HepG2 (cell line): ENCODE results near the gene ACVRL1. TPM values are rescaled to one million over a fixed set of nuclear protein-coding genes. Genes with fewer than 3 reads are reported as not detected.

Source experiments
- ATAC-seq: fragments of 200-7000 bp; cut with Tn5 transposase; 3 replicates; pipeline ENCODE4 v1.9.1; 2020; ENCODE audit warnings: mild to moderate bottlenecking, moderate library complexity
- BruUV-seq: library from RNA; stranded (reverse); fragments of 400-500 nt; replicated peaks from 2 replicates; lab custom pipeline; 2021; lab: Mats Ljungman, UMichigan
- CTCF ChIA-PET: fragments of 300-600 bp; formaldehyde crosslinking; extraction: SDS; loops from one replicate; lab custom pipeline; 2021; ENCODE audit warnings: low total read pairs, inconsistent platforms, low intra/inter-chr PET ratio; lab: Yijun Ruan, JAX
- POLR2A ChIA-PET: fragments of 350-600 bp; sonication (Branson Sonifier 250); formaldehyde crosslinking; loops from one replicate; lab custom pipeline; 2020; ENCODE audit warnings: antibody characterized with exemption, inconsistent platforms; lab: Yijun Ruan, JAX
- DNase-seq: peaks from one replicate; pipeline ENCODE4 v3.0.0-alpha.2; 2015; ENCODE audit warnings: low spot score
- FAIRE-seq: peaks from 3 replicates; lab custom pipeline; 2011; peaks lifted over from hg19 to GRCh38; lab: Jason Lieb, UNC
- H2AFZ ChIP-seq: one replicate; pipeline ENCODE4 v1.6.1; 2011; ENCODE audit warnings: low read length, inconsistent platforms
- H3K27ac ChIP-seq: fragments of 300-600 bp; 3 replicates; pipeline ENCODE4 v1.8.0; 2011; ENCODE audit warnings: mixed run types, mild to moderate bottlenecking, mixed read lengths, low read length, inconsistent platforms; ENCODE audit not compliant: insufficient read depth; ENCODE audit errors: extremely low read length
- H3K27me3 ChIP-seq, 2 experiments: fragments of 200-600 bp in 1 of 2; 2 replicates in 1 of 2; 3 replicates in 1 of 2; pipeline versions ENCODE4 v1.6.0 to v1.8.0; 2011; ENCODE audit warnings: low read length in 2 of 2, mild to moderate bottlenecking in 2 of 2, moderate library complexity in 2 of 2, inconsistent platforms in 1 of 2; ENCODE audit not compliant: insufficient read depth in 2 of 2, control insufficient read depth in 1 of 2
- H3K36me3 ChIP-seq, 2 experiments: fragments of 200-600 bp in 1 of 2; replicated peaks in 1 of 2; 2 replicates in 1 of 2; 3 replicates in 1 of 2; pipeline versions ENCODE4 v1.5.1 to v1.8.0; 2011; ENCODE audit warnings: low read length in 2 of 2, inconsistent platforms in 1 of 2; ENCODE audit not compliant: insufficient read depth in 2 of 2, control insufficient read depth in 1 of 2
- H3K4me1 ChIP-seq: 2 replicates; pipeline ENCODE4 v1.5.1; 2012; ENCODE audit warnings: low read length, inconsistent platforms; ENCODE audit not compliant: insufficient read depth
- H3K4me2 ChIP-seq: 2 replicates; pipeline ENCODE4 v1.6.0; 2011; ENCODE audit warnings: low read depth, low read length, inconsistent platforms
- H3K4me3 ChIP-seq, 3 experiments: fragments of 200-600 bp in 1 of 3; sonication (generic), shearing (Covaris generic) in 1 of 3; replicated peaks in 1 of 3; 2 replicates each; pipeline ENCODE4 v1.5.1; 2011 to 2016; ENCODE audit warnings: low read length in 3 of 3, inconsistent platforms in 2 of 3, low read depth in 2 of 3, mild to moderate bottlenecking in 2 of 3, control low read depth in 1 of 3, mixed read lengths in 1 of 3; ENCODE audit not compliant: insufficient read depth in 1 of 3
- H3K79me2 ChIP-seq: one replicate; pipeline ENCODE4 v1.6.1; 2011; ENCODE audit warnings: low read length, inconsistent platforms; ENCODE audit not compliant: insufficient read depth
- H3K9ac ChIP-seq: 2 replicates; pipeline ENCODE4 v1.6.0; 2011; ENCODE audit warnings: mild to moderate bottlenecking, low read depth, low read length, inconsistent platforms; ENCODE audit not compliant: insufficient read depth
- H3K9me3 ChIP-seq: 2 replicates; pipeline ENCODE4 v1.5.1; 2012; ENCODE audit warnings: mild to moderate bottlenecking, low read length
- H4K20me1 ChIP-seq: 2 replicates; pipeline ENCODE4 v1.6.0; 2011; ENCODE audit warnings: inconsistent platforms, mild to moderate bottlenecking, low read length, moderate library complexity; ENCODE audit not compliant: insufficient read depth
- ARNT ChIP-seq: fragments of 450-650 bp; IDR thresholded peaks from 2 replicates; pipeline ENCODE4 v1.6.1; 2017
- DPF2 ChIP-seq: sonication (generic); formaldehyde crosslinking; IDR thresholded peaks from 2 replicates; pipeline ENCODE4 v1.4.0; 2020; ENCODE audit warnings: mild to moderate bottlenecking, low read depth, missing genetic modification reagents, borderline replicate concordance
- GTF2F1 ChIP-seq: fragments of 150-350 bp; IDR thresholded peaks from 2 replicates; pipeline ENCODE4 v1.6.1; 2014; ENCODE audit warnings: low read length
- KDM1A ChIP-seq: IDR thresholded peaks from 2 replicates; pipeline ENCODE4 v1.6.1; 2016; ENCODE audit warnings: missing compliant biosample characterization
- MED8 ChIP-seq: sonication (generic); formaldehyde crosslinking; IDR thresholded peaks from 2 replicates; pipeline ENCODE4 v1.8.1; 2023; ENCODE audit warnings: mild to moderate bottlenecking, missing genetic modification reagents; ENCODE audit not compliant: insufficient replicate concordance
- SPEN ChIP-seq: sonication (generic); formaldehyde crosslinking; IDR thresholded peaks from 2 replicates; pipeline ENCODE4 v1.5.1; 2020; ENCODE audit warnings: low read depth, mild to moderate bottlenecking, missing genetic modification reagents
- TCF7 ChIP-seq: sonication (generic); IDR thresholded peaks from 2 replicates; pipeline ENCODE4 v1.6.1; 2016; ENCODE audit warnings: antibody characterized with exemption, low read depth
- ZKSCAN1 ChIP-seq: fragments of 150-350 bp; IDR thresholded peaks from 2 replicates; pipeline ENCODE4 v1.6.1; 2014; ENCODE audit warnings: low read length
- ZNF264 ChIP-seq: sonication (generic); formaldehyde crosslinking; IDR thresholded peaks from 2 replicates; pipeline ENCODE4 v1.4.0; 2020; ENCODE audit warnings: missing genetic modification reagents
- ZNF317 ChIP-seq: sonication (generic); formaldehyde crosslinking; IDR thresholded peaks from 2 replicates; pipeline ENCODE4 v1.5.0; 2020; ENCODE audit warnings: mild to moderate bottlenecking, missing genetic modification reagents
- ZNF468 ChIP-seq: sonication (generic); formaldehyde crosslinking; IDR thresholded peaks from 2 replicates; pipeline ENCODE4 v1.8.0; 2022; ENCODE audit warnings: mild to moderate bottlenecking, moderate library complexity, missing genetic modification reagents
- ZNF501 ChIP-seq: sonication (generic); formaldehyde crosslinking; IDR thresholded peaks from 2 replicates; pipeline ENCODE4 v1.5.1; 2020; ENCODE audit warnings: mild to moderate bottlenecking, moderate library complexity, missing genetic modification reagents
- ZNF543 ChIP-seq: sonication (generic); formaldehyde crosslinking; IDR thresholded peaks from 2 replicates; pipeline ENCODE4 v1.4.0; 2020; ENCODE audit warnings: mild to moderate bottlenecking, missing genetic modification reagents
- ZNF629 ChIP-seq: sonication (generic); formaldehyde crosslinking; conservative IDR thresholded peaks from 2 replicates; pipeline ENCODE4 v1.5.0; 2020; ENCODE audit warnings: missing genetic modification reagents
- ZNF777 ChIP-seq: sonication (generic); formaldehyde crosslinking; IDR thresholded peaks from 2 replicates; pipeline ENCODE4 v1.4.0; 2020; ENCODE audit warnings: missing genetic modification reagents
- ZNF781 ChIP-seq: sonication (generic); formaldehyde crosslinking; IDR thresholded peaks from 2 replicates; pipeline ENCODE4 v1.5.1; 2020; ENCODE audit warnings: borderline replicate concordance, mild to moderate bottlenecking, missing genetic modification reagents; ENCODE audit errors: not compliant biosample characterization
- ZNF841 ChIP-seq: sonication (generic); formaldehyde crosslinking; IDR thresholded peaks from 2 replicates; pipeline ENCODE4 v1.8.1; 2023; ENCODE audit warnings: missing genetic modification reagents, borderline replicate concordance
- WGBS: methylation state at CpG from one replicate; pipeline ENCODE4 v1.1.6; 2017; ENCODE audit warnings: low lambda C conversion rate; 5-methylcytosine and 5-hydroxymethylcytosine counted together
- in situ Hi-C: cut with HindIII; loops from 2 replicates; pipeline ENCODE4 v1.10.0; 2017; ENCODE audit warnings: low pct_unique_long_range_greater_than_20kb; ENCODE audit not compliant: extremely low pct_ligation_motif_present
- intact Hi-C: fragments of 100-400 bp; cut with micrococcal nuclease; formaldehyde crosslinking; loops from one replicate; pipeline ENCODE4 v1.10.0; 2022; ENCODE audit not compliant: unreplicated experiment
- polyA plus RNA-seq, 8 experiments: library from polyadenylated mRNA; depleted of rRNA in 3 of 8; stranded (reverse) in 7 of 8; unstranded in 1 of 8; fragments of >200 nt; fragmentation: Illumina TruSeq in 4 of 8; extraction: Trizol in 4 of 8; gene quantifications; 2 replicates each; pipeline versions ENCODE4 v1.2.1 to v1.2.3, GENCODE V29; 2011 to 2016; ENCODE audit warnings: low read depth in 4 of 8, missing spikeins in 1 of 8, mixed read lengths in 1 of 8; ENCODE audit not compliant: insufficient read depth in 1 of 8
- total RNA-seq, 5 experiments: library from RNA; depleted of rRNA; stranded (reverse); fragments of >200 nt; fragmentation: Illumina TruSeq; extraction: Trizol; gene quantifications; 2 replicates each; pipeline ENCODE4 v1.2.3, GENCODE V29; 2016; ENCODE audit warnings: low read depth in 1 of 5
- TF ChIP-seq, protein P1 (sequence below): sonication (generic); formaldehyde crosslinking; IDR thresholded peaks from 2 replicates; pipeline ENCODE4 v1.9.0; 2021; ENCODE audit warnings: missing genetic modification reagents, borderline replicate concordance

Gene ACVRL1
- total and polyA plus RNA-seq, 2 of the 13 experiments (the other 11 are each of a cell fraction or from before 2014, with no cell fraction given) = not detected

GRCh38 chr12:51960488-51960887 is 53.2 kb downstream of the ACVRL1 start:
- H3K79me2 ChIP-seq = peaks cover 82% of the 10 kb centered on the region
- no peaks in the 10 kb centered on the region for H3K9me3 ChIP-seq
- no peak for DNase-seq
- POLR2A ChIA-PET = no interaction called here
- FAIRE-seq = no peak
- peaks cover 71% of the 10 kb centered on the region for H3K4me1 ChIP-seq
- H3K27ac ChIP-seq = peak overlapping the region; percentile 71
- no peak overlapping the region for H2AFZ ChIP-seq
- CTCF ChIA-PET = no interaction called here
- in situ Hi-C loops = no loop called here
- H3K36me3 ChIP-seq = no peaks in the 10 kb centered on the region; a peak in 1 of 5 replicates
- no TSS peak for BruUV-seq
- H4K20me1 ChIP-seq = no peaks in the 10 kb centered on the region
- WGBS = 58% methylated on average over 1 of the region's 1 CpG
- intact Hi-C loops = no loop called here
- H3K4me3 ChIP-seq = no peak overlapping the region; a peak in 1 of 6 replicates
- H3K27me3 ChIP-seq = no peaks in the 10 kb centered on the region
- peak overlapping the region; percentile 10; the same call in 1 of the 2 replicates for H3K4me2 ChIP-seq
- ATAC-seq = no peak
- no peak overlapping the region for H3K9ac ChIP-seq
- TF ChIP-seq, protein P1, sequence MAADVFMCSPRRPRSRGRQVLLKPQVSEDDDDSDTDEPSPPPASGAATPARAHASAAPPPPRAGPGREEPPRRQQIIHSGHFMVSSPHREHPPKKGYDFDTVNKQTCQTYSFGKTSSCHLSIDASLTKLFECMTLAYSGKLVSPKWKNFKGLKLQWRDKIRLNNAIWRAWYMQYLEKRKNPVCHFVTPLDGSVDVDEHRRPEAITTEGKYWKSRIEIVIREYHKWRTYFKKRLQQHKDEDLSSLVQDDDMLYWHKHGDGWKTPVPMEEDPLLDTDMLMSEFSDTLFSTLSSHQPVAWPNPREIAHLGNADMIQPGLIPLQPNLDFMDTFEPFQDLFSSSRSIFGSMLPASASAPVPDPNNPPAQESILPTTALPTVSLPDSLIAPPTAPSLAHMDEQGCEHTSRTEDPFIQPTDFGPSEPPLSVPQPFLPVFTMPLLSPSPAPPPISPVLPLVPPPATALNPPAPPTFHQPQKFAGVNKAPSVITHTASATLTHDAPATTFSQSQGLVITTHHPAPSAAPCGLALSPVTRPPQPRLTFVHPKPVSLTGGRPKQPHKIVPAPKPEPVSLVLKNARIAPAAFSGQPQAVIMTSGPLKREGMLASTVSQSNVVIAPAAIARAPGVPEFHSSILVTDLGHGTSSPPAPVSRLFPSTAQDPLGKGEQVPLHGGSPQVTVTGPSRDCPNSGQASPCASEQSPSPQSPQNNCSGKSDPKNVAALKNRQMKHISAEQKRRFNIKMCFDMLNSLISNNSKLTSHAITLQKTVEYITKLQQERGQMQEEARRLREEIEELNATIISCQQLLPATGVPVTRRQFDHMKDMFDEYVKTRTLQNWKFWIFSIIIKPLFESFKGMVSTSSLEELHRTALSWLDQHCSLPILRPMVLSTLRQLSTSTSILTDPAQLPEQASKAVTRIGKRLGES = no peak
- TF ChIP-seq ZNF264 (CRISPR knock-in tag) (no peak), GTF2F1 (no peak), ZNF777 (CRISPR knock-in tag) (no peak), ZNF317 (CRISPR knock-in tag) (no peak), ZNF629 (peak; percentile 95), SPEN (CRISPR knock-in tag) (no peak), TCF7 (no peak), ZNF841 (no peak), MED8 (CRISPR knock-in tag) (no peak), ZKSCAN1 (no peak), ZNF468 (CRISPR knock-in tag) (no peak), ZNF543 (no peak), KDM1A (CRISPR knock-in tag) (0 out of 2 replicates have a peak, but pooled peaks have one; percentile 24), DPF2 (no peak), ARNT (no peak), ZNF781 (CRISPR knock-in tag) (no peak), ZNF501 (CRISPR knock-in tag) (no peak)
